Stimulated activated CD4-positive, alpha-beta T cell treated with anti-CD3 and anti-CD28 coated beads, Interleukin-4, amount 100 ng/mL, for 48 hours (primary cell): ENCODE measurements around the gene HAP1.

ENCODE experiments used
- DNase-seq, 2 donors: peaks; one replicate each; pipeline ENCODE4 v3.0.0-alpha.2; 2020; ENCODE audit warnings: low read depth in 2 of 2

HAP1 gene

GRCh38 chr17:41766135-41766534 is 31.7 kb upstream of the HAP1 start:
- DNase-seq, result no peak

- no peak for DNase-seq
Measured at GRCh38 chr17:41763327-41763726, 28.9 kb upstream of the HAP1 start.

- no peak for DNase-seq
Measured at GRCh38 chr17:41762841-41763240, 28.4 kb upstream of the HAP1 start.

GRCh38 chr17:41762391-41762790 is 27.9 kb upstream of the HAP1 start:
- no peak for DNase-seq

- no peak for DNase-seq
Measured at GRCh38 chr17:41760878-41761277, 26.4 kb upstream of the HAP1 start.

- no peak for DNase-seq
Measured at GRCh38 chr17:41758601-41759000, 24.2 kb upstream of the HAP1 start.

- DNase-seq, result no peak
Measured at GRCh38 chr17:41754066-41754465, 19.6 kb upstream of the HAP1 start.

GRCh38 chr17:41751288-41751687 is 16.8 kb upstream of the HAP1 start:
- no peak for DNase-seq

- DNase-seq, result no peak
Measured at GRCh38 chr17:41750862-41751261, 16.4 kb upstream of the HAP1 start.

- no peak for DNase-seq
Measured at GRCh38 chr17:41748275-41748674, 13.8 kb upstream of the HAP1 start.

GRCh38 chr17:41741709-41742108 is 7.3 kb upstream of the HAP1 start:
- DNase-seq, result no peak

- DNase-seq, result no peak
Measured at GRCh38 chr17:41740506-41740905, 6.1 kb upstream of the HAP1 start.

- DNase-seq, result no peak
Measured at GRCh38 chr17:41739661-41740352, 5.4 kb upstream of the HAP1 start.

GRCh38 chr17:41738801-41739112 is 4.3 kb upstream of the HAP1 start:
- no peak for DNase-seq

GRCh38 chr17:41738077-41738800 is 3.8 kb upstream of the HAP1 start:
- DNase-seq, result peak; percentile 70 to 80

GRCh38 chr17:41737680-41738023 is 3.2 kb upstream of the HAP1 start:
- no peak for DNase-seq

GRCh38 chr17:41736983-41737679 is 2.7 kb upstream of the HAP1 start:
- DNase-seq, result no peak

GRCh38 chr17:41735744-41736143 is 1.3 kb upstream of the HAP1 start:
- no peak for DNase-seq

GRCh38 chr17:41734949-41735313 is 488 bp upstream of the HAP1 start:
- no peak for DNase-seq

- DNase-seq, result no peak
Measured at GRCh38 chr17:41733348-41734138, 900 bp downstream of the HAP1 start.

GRCh38 chr17:41731836-41732235 is 2.6 kb downstream of the HAP1 start:
- DNase-seq, result no peak

GRCh38 chr17:41730479-41730878 is 4.0 kb downstream of the HAP1 start:
- DNase-seq, result no peak
